ENCODE results near the gene COQ10B. TPM values are rescaled to one million over a fixed set of nuclear protein-coding genes. Genes with fewer than 3 reads are reported as not detected.

COQ10B gene
- total RNA-seq, 2 experiments from 2014 or later: 53.4 to 55.3 TPM

GRCh38 chr2:197515315-197515738 lies 62.0 kb downstream of the COQ10B start:
- Mint-ChIP-seq H3K9me3 (no peaks in the 10 kb centered on the region), H3K27ac (peak overlapping the region; percentile 89), H3K36me3 (ENCODE audit: low read depth) (peaks cover 25% of the 10 kb centered on the region), H3K4me1 (ENCODE audit: low read depth) (peaks cover 41% of the 10 kb centered on the region), H3K27me3 (no peaks in the 10 kb centered on the region), H3K4me3 (peak overlapping the region; percentile 98)
- H3K27ac ChIP-seq (ENCODE audit: low read depth in 1 of 2, low read length in 2 of 2): peak overlapping the region; percentile 86 to 91
- POLR2A ChIA-PET: interaction anchor here (1.0 to 7.5 kb wide), 11 partner anchors 9 to 190 kb away, joined by 3 to 219 read pairs (median 11); partner anchors contain the start of genes COQ10B, HSPD1, HSPE1 and MARS2
- intact Hi-C loops (cut with DNase I, micrococcal nuclease): loop anchor here (1.0 to 5.0 kb wide), 4 partner anchors 15 to 192 kb away; partner anchors contain the start of genes COQ10B (in 1 of the 2), HSPE1 (in 1 of the 2) and MARS2 (in 1 of the 2)
- no peaks in the 10 kb centered on the region for H3K9me3 ChIP-seq (ENCODE audit: control insufficient read depth in 1 of 2, insufficient read depth in 1 of 2, low read length in 2 of 2)
- DNase-seq (peak in 4 of 14 experiments; percentile 13 to 82 (median 66)), ATAC-seq (ENCODE audit: poor library complexity) (peak; percentile 8)
- peaks cover 22% of the 10 kb centered on the region for H3K4me1 ChIP-seq (ENCODE audit: insufficient read depth, low read length)
- peaks cover 7% of the 10 kb centered on the region for H3K36me3 ChIP-seq (ENCODE audit: insufficient read depth, low read length)
- peak overlapping the region; percentile 77 for H3K4me3 ChIP-seq (ENCODE audit: low read length)
- CTCF ChIA-PET: interaction anchor here (1.6 kb wide), 1 partner anchor 9 kb away, joined by 5 read pairs; no protein-coding TSS in a partner anchor
- no peak for TF ChIP-seq CTCF (IDR thresholded peaks at IDR 0.05)
- H3K27me3 ChIP-seq (ENCODE audit: control insufficient read depth in 1 of 2, insufficient read depth in 2 of 2, low read length in 2 of 2): no peaks in the 10 kb centered on the region

- Mint-ChIP-seq H3K27me3 (no peaks in the 10 kb centered on the region), H3K27ac (peak within 1 kb of the TSS; percentile 89), H3K36me3 (ENCODE audit: low read depth) (peaks cover 30% of the 10 kb centered on the region), H3K4me3 (peak within 1 kb of the TSS; percentile 98), H3K9me3 (no peaks in the 10 kb centered on the region), H3K4me1 (ENCODE audit: low read depth) (peaks cover 46% of the 10 kb centered on the region)
- peak within 1 kb of the TSS; percentile 86 to 91 for H3K27ac ChIP-seq (ENCODE audit: low read depth in 1 of 2, low read length in 2 of 2)
- peaks cover 22% of the 10 kb centered on the region for H3K4me1 ChIP-seq (ENCODE audit: insufficient read depth, low read length)
- CTCF ChIA-PET: interaction anchor here (1.6 kb wide), 1 partner anchor 10 kb away, joined by 5 read pairs; no protein-coding TSS in a partner anchor
- POLR2A ChIA-PET: interaction anchor here (0.6 to 7.5 kb wide), 17 partner anchors 9 to 787 kb away, joined by 3 to 219 read pairs (median 4); partner anchors contain the start of genes COQ10B, GTF3C3, HSPD1 and HSPE1
- no peak for TF ChIP-seq CTCF (IDR thresholded peaks at IDR 0.05)
- ATAC-seq (ENCODE audit: poor library complexity) (peak; percentile 89), DNase-seq (peak; percentile 88 to 97 (median 92))
- no peaks in the 10 kb centered on the region for H3K27me3 ChIP-seq (ENCODE audit: control insufficient read depth in 1 of 2, insufficient read depth in 2 of 2, low read length in 2 of 2)
- H3K36me3 ChIP-seq (ENCODE audit: insufficient read depth, low read length): peaks cover 11% of the 10 kb centered on the region
- H3K9me3 ChIP-seq (ENCODE audit: control insufficient read depth in 1 of 2, insufficient read depth in 1 of 2, low read length in 2 of 2): peaks cover 0 to under 1% of the 10 kb centered on the region in 2 experiments
- peak within 1 kb of the TSS; percentile 77 for H3K4me3 ChIP-seq (ENCODE audit: low read length)
- intact Hi-C loops (cut with DNase I, micrococcal nuclease): loop anchor here (1.0 to 5.0 kb wide), 4 partner anchors 16 to 191 kb away; partner anchors contain the start of genes COQ10B (in 1 of the 2), HSPE1 (in 1 of the 2) and MARS2 (in 1 of the 2)
Observed at GRCh38 chr2:197515739-197516392, 62.5 kb downstream of the COQ10B start, which contains the start of gene MOB4. Gene MOB4, plus strand, starts transcription at chr2:197516066. Its CDS starts 21 bp downstream, at chr2:197516087.

- H3K9me3 Mint-ChIP-seq: no peaks in the 10 kb centered on the region
- Histone ChIP-seq H3K4me1 (ENCODE audit: insufficient read depth, low read length) (peaks cover 22% of the 10 kb centered on the region), H3K9me3 (ENCODE audit: control insufficient read depth in 1 of 2, insufficient read depth in 1 of 2, low read length in 2 of 2) (peaks cover 0 to 3% of the 10 kb centered on the region in 2 experiments), H3K4me3 (ENCODE audit: low read length) (peak overlapping the region; percentile 77), H3K36me3 (ENCODE audit: insufficient read depth, low read length) (peaks cover 11% of the 10 kb centered on the region), H3K27me3 (ENCODE audit: control insufficient read depth in 1 of 2, insufficient read depth in 2 of 2, low read length in 2 of 2) (no peaks in the 10 kb centered on the region), H3K27ac (ENCODE audit: low read depth in 1 of 2, low read length in 2 of 2) (peak overlapping the region; percentile 86 to 91)
- H3K27ac Mint-ChIP-seq: peak overlapping the region; percentile 89
- H3K36me3 Mint-ChIP-seq (ENCODE audit: low read depth): peaks cover 35% of the 10 kb centered on the region
- H3K4me1 Mint-ChIP-seq (ENCODE audit: low read depth): peaks cover 50% of the 10 kb centered on the region
- peak in 3 of 14 experiments; percentile 17 to 51 (median 45) for DNase-seq
- ChIA-PET POLR2A (interaction anchor here (0.6 to 7.5 kb wide), 17 partner anchors 8 to 787 kb away, joined by 3 to 219 read pairs (median 4); partner anchors contain the start of genes COQ10B, GTF3C3, HSPD1 and HSPE1), CTCF (interaction anchor here (1.6 kb wide), 1 partner anchor 10 kb away, joined by 5 read pairs; no protein-coding TSS in a partner anchor)
- ATAC-seq (ENCODE audit: poor library complexity): no peak
- peak overlapping the region; percentile 98 for H3K4me3 Mint-ChIP-seq
- intact Hi-C loops (cut with DNase I, micrococcal nuclease): loop anchor here in 1 of 2 experiments (5.0 kb wide), 2 partner anchors 84 to 191 kb away; partner anchors contain the start of gene MARS2
- TF ChIP-seq CTCF (IDR thresholded peaks at IDR 0.05): no peak
- H3K27me3 Mint-ChIP-seq: no peaks in the 10 kb centered on the region
Observed at GRCh38 chr2:197516393-197516761, 63.0 kb downstream of the COQ10B start.
